Cardiac muscle cell (in vitro differentiated cells and primary cell): Measurements from ENCODE around the gene MYO15A. TPM values are rescaled to one million over a fixed set of nuclear protein-coding genes. Genes with fewer than 3 reads are reported as not detected.

ENCODE experiments used
- DNase-seq, 2 donors: peaks; one replicate each; pipeline versions ENCODE4 v3.0.0 to v3.0.0-alpha.2; 2010 to 2017; ENCODE audit warnings: low read depth in 1 of 2, low spot score in 1 of 2
- H3K27ac ChIP-seq: fragments of 200-600 bp; sonication (generic); 2 replicates; pipeline ENCODE4 v1.5.1; 2016
- H3K27me3 ChIP-seq: fragments of 200-600 bp; sonication (generic); 2 replicates; pipeline ENCODE4 v1.6.0; 2016; ENCODE audit warnings: control low read depth
- H3K36me3 ChIP-seq: fragments of 200-600 bp; sonication (generic); 2 replicates; pipeline ENCODE4 v1.5.1; 2016; ENCODE audit warnings: control low read depth
- H3K4me1 ChIP-seq: fragments of 200-600 bp; sonication (generic); 2 replicates; pipeline ENCODE4 v1.8.1; 2017; ENCODE audit warnings: low read depth, mild to moderate bottlenecking, mixed run types
- H3K4me3 ChIP-seq: fragments of 200-600 bp; sonication (generic); 2 replicates; pipeline ENCODE4 v1.5.1; 2016; ENCODE audit warnings: mild to moderate bottlenecking
- H3K9me3 ChIP-seq: fragments of 200-600 bp; sonication (generic); 2 replicates; pipeline ENCODE4 v1.5.1; 2017; ENCODE audit warnings: low read depth, mild to moderate bottlenecking, control low read depth
- CTCF ChIP-seq: IDR thresholded peaks from 2 replicates; pipeline ENCODE4 v1.5.1; 2012; ENCODE audit warnings: low read depth, mild to moderate bottlenecking, low read length
- polyA plus RNA-seq: library from polyadenylated mRNA; unstranded; fragments of >200 nt; fragmentation: Nextera tagmentation; extraction: Ambion mirVana; gene quantifications from 2 replicates; pipeline ENCODE4 v1.2.1, GENCODE V29; 2016
- total RNA-seq: library from RNA; depleted of rRNA; stranded (reverse); fragments of >200 nt; gene quantifications from 2 replicates; pipeline ENCODE4 v1.2.3, GENCODE V29; 2016

MYO15A gene
- total and polyA plus RNA-seq, 2 experiments from 2014 or later, result 3.9 to 4.9 TPM

GRCh38 chr17:18179196-18179595, 70.6 kb downstream of the MYO15A start:
- Histone ChIP-seq H3K27me3 (no peaks in the 10 kb centered on the region), H3K4me1 (peaks cover 26% of the 10 kb centered on the region), H3K36me3 (no peaks in the 10 kb centered on the region), H3K4me3 (no peak overlapping the region), H3K9me3 (no peaks in the 10 kb centered on the region), H3K27ac (no peak overlapping the region)
- no peak for TF ChIP-seq CTCF
- DNase-seq, result no peak

- Histone ChIP-seq H3K9me3 (no peaks in the 10 kb centered on the region), H3K36me3 (no peaks in the 10 kb centered on the region), H3K4me3 (no peak overlapping the region), H3K27ac (no peak overlapping the region), H3K27me3 (no peaks in the 10 kb centered on the region), H3K4me1 (peaks cover 26% of the 10 kb centered on the region)
- no peak for DNase-seq
- TF ChIP-seq CTCF, result no peak
Observed at GRCh38 chr17:18179804-18180203, 71.2 kb downstream of the MYO15A start.

DNA sequence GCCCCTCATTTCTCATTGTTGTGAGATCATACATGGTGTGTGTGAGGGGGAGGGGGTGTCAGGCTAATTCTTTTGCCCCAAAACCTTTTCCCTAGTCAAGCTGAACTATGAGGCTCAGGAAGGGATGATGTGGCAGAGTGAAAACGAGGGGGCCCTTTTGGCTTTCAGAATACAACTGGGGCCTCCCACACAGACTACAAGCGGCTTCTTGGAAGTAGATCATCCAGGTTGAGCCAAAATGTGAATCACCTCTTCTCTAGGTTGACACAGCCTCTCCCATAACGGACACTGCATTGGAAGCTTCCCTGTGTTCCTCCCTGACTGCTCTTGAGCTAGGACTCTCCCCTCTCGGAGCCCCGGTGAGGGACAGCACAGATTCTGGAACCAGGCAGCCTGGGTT, 72.8 kb downstream of the MYO15A start:
- H3K4me1 ChIP-seq, result peaks cover 32% of the 10 kb centered on the region
- no peak for DNase-seq
- no peaks in the 10 kb centered on the region for H3K27me3 ChIP-seq
- no peak overlapping the region for H3K4me3 ChIP-seq
- no peak for TF ChIP-seq CTCF
- no peaks in the 10 kb centered on the region for H3K9me3 ChIP-seq
- H3K36me3 ChIP-seq, result peaks cover 4% of the 10 kb centered on the region
- peak overlapping the region; percentile 96 for H3K27ac ChIP-seq

DNA sequence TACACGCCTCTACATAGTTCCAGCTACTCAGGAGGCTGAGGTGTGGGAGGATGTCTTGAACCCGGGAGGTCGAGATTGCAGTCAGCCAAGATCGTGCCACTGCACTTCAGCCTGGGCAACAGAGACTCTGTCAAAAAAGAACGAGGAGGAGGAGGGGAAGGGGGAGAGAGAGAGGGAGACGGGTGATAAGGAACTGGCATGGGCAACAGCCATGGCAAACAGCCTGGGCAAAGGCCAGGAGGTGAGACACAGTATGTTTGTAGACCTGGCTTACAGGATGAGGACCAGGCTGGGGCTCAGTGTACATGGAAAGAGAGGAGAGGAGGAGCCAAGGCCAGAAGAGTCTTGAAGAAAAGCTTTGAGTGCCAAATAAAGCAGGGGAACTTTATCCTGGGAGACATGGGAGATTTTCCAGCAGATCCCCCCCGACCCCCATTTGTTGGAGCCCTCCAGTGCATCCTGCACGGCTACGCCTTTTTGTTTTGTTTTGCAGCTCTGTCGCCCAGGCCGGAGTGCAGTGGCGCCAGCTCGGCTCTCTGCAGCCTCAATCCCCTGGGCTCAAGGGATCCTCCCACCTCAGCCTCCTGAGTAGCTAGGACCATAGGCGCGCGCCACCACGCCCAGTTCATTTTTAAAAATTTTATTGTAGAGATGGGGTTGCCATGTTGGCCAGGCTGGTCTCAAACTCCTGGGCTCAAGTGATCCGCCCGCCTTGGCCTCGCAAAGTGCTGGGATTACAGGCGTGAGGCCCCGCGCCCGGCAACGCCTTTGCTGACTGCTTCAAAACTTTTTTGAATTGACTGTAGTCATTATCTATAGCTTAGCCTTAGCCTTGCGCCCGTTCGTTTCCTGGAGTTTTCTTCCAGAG, 73.8 kb downstream of the MYO15A start:
- no peak for TF ChIP-seq CTCF
- peaks cover 4% of the 10 kb centered on the region for H3K36me3 ChIP-seq
- H3K27ac ChIP-seq, result peak overlapping the region; percentile 96
- H3K4me1 ChIP-seq, result peaks cover 40% of the 10 kb centered on the region
- peak in 1 of 2 donors; percentile 37 for DNase-seq
- no peaks in the 10 kb centered on the region for H3K27me3 ChIP-seq
- H3K4me3 ChIP-seq, result peak overlapping the region; percentile 88
- no peaks in the 10 kb centered on the region for H3K9me3 ChIP-seq

DNA sequence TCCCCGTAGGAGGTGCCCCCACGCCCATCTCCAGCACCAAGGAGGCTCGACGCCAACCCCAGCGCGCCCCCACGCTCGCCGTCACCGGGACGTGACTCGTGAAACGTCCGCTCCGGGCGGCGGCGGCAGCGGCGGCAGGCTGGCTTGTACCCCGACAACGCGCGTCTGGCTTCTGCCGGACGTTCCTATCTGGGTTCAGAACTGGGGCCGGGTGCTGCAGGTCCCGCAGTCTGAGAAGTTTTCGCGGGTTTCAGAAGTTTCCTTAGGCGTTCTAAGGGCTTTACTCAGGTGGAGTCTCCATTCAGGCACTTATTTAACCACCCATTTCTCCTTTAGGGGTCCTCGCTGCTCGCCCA, 74.4 kb downstream of the MYO15A start:
- Histone ChIP-seq H3K36me3 (peaks cover 6% of the 10 kb centered on the region), H3K9me3 (no peaks in the 10 kb centered on the region), H3K4me3 (peak overlapping the region; percentile 88), H3K27ac (peak overlapping the region; percentile 96), H3K4me1 (peaks cover 46% of the 10 kb centered on the region), H3K27me3 (no peaks in the 10 kb centered on the region)
- DNase-seq, result peak; percentile 82 to 90
- no peak for TF ChIP-seq CTCF
